Lung microvascular endothelial cell (primary cell): ENCODE results near the gene OOSP3. TPM values are rescaled to one million over a fixed set of nuclear protein-coding genes. Genes with fewer than 3 reads are reported as not detected.

Experiments
- DNase-seq, 2 donors: peaks; one replicate each; pipeline versions ENCODE4 v3.0.0 to v3.0.0-alpha.2; 2010; ENCODE audit warnings: low read depth in 2 of 2
- total RNA-seq: library from RNA; depleted of rRNA; stranded (reverse); fragments of >200 nt; gene quantifications from 2 replicates; pipeline ENCODE4 v1.2.1, GENCODE V29; 2014

Gene OOSP3
- total RNA-seq, 1 donor from 2014 or later, result not detected

DNA sequence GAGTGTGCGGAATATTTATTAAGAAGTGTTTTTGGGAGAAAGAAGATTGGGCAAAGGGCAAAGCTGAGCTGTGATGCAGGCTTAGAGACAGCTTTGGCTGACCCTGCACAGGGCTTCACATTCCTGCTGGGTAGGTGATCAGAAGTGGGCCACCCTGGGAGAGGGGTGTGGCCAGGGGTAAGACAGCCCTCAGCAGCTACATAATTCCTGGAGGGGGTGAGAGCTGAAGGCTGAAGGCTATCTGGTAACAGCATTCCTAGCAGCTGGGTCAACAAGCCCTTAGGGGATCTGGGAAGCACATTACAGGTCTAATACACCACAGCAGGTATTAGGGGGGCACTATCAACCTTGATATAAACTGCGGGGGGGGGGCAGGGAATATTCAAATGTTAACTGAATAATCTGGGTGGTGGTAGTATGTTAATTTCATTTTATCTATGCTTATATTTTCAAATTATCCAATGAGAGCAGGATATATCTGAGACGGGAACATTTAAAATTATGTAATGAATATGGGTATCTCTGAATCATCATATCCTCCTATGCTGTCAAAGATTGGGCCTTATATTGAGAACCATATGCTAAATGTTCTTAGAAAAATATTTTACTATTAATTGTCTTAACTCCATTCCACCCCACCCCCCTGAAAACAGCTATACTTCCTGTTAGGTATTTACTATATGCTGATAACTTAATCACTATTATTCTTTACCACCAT, 65.6 kb downstream of the OOSP3 start:
- no peak for DNase-seq

- DNase-seq, result peak; percentile 2
Observed at GRCh38 chr11:59944720-59945119, 66.1 kb downstream of the OOSP3 start.

Other genes with a start within 250 kb of the OOSP3 start
- 4.4 and 8.9 TPM in 2 replicates for gene PATL1, start 209.7 kb upstream of the OOSP3 start, total RNA-seq
- gene OR10V1, start 164.9 kb upstream of the OOSP3 start, total RNA-seq, result not detected in 2 replicates
- gene STX3, start 123.4 kb upstream of the OOSP3 start, total RNA-seq, result 59.1 and 86.3 TPM in 2 replicates
- 19.4 and 25.5 TPM in 2 replicates for gene MRPL16, start 68.0 kb upstream of the OOSP3 start, total RNA-seq
- gene CBLIF, start 33.3 kb upstream of the OOSP3 start, total RNA-seq, result not detected in 2 replicates
- gene TCN1, start 12.3 kb upstream of the OOSP3 start, total RNA-seq, result not detected in 2 replicates
- gene OOSP1, start 59.6 kb downstream of the OOSP3 start, total RNA-seq, result not detected in 2 replicates
- not detected in 2 replicates for gene OOSP4A, start 85.3 kb downstream of the OOSP3 start, total RNA-seq
- gene OOSP4B, start 138.4 kb downstream of the OOSP3 start, total RNA-seq, result not detected in 2 replicates
- not detected in 2 replicates for gene OOSP2, start 161.6 kb downstream of the OOSP3 start, total RNA-seq
- not detected in 2 replicates for gene MS4A3, start 177.9 kb downstream of the OOSP3 start, total RNA-seq
- gene MS4A2, start 209.9 kb downstream of the OOSP3 start, total RNA-seq, result not detected in 2 replicates